BLaER1 (cell line): Measurements from ENCODE around the gene PHC1.

ENCODE experiments used
- H3K27ac ChIP-seq: shearing (Covaris generic); formaldehyde crosslinking; 2 replicates; pipeline ENCODE4 v1.8.1; 2022
- H3K27me3 ChIP-seq: shearing (Covaris generic); formaldehyde crosslinking; 2 replicates; pipeline ENCODE4 v1.8.1; 2022
- H3K36me3 ChIP-seq: shearing (Covaris generic); formaldehyde crosslinking; 2 replicates; pipeline ENCODE4 v1.8.1; 2022
- H3K4me1 ChIP-seq: shearing (Covaris generic); formaldehyde crosslinking; 2 replicates; pipeline ENCODE4 v1.8.1; 2022
- H3K4me2 ChIP-seq: shearing (Covaris generic); formaldehyde crosslinking; 2 replicates; pipeline ENCODE4 v1.8.1; 2022
- H3K4me3 ChIP-seq: shearing (Covaris generic); formaldehyde crosslinking; 2 replicates; pipeline ENCODE4 v1.8.1; 2022
- H3K9ac ChIP-seq: shearing (Covaris generic); formaldehyde crosslinking; 2 replicates; pipeline ENCODE4 v1.8.1; 2022
- H3K9me3 ChIP-seq: shearing (Covaris generic); formaldehyde crosslinking; 2 replicates; pipeline ENCODE4 v1.8.1; 2022
- H4K20me1 ChIP-seq: shearing (Covaris generic); formaldehyde crosslinking; 2 replicates; pipeline ENCODE4 v1.8.1; 2022
- Cebpa-rat ChIP-seq: shearing (Covaris generic); IDR thresholded peaks from 2 replicates; pipeline ENCODE4 v1.8.1; 2022

PHC1 gene

DNA sequence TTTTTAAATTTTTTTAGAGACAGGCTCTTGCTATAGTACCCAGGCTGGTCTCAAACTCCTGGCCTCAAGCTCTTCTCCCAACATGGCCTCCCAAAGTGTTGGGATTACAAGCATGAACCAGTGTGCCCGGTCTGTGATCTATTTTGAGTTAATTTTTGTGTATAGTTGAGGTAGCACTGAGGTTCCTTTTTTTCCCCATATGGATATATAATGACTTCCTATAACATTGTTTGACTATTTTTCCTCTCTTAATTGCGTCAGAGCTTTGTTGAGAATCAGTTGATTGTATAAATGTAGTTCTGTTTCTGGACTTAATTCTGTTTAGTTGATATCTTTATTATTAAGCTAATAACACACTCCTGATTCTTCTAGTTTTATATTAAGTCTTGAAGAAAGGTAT, 43.8 kb downstream of the PHC1 start:
- peaks cover 38% of the 10 kb centered on the region for H3K9me3 ChIP-seq
- no peaks in the 10 kb centered on the region for H3K27me3 ChIP-seq
- H3K9ac ChIP-seq, result no peak overlapping the region
- no peaks in the 10 kb centered on the region for H4K20me1 ChIP-seq
- no peak overlapping the region for H3K4me3 ChIP-seq
- no peak overlapping the region for H3K27ac ChIP-seq
- H3K4me1 ChIP-seq, result no peaks in the 10 kb centered on the region
- no peak for TF ChIP-seq Cebpa-rat
- H3K36me3 ChIP-seq, result peaks cover 37% of the 10 kb centered on the region
- H3K4me2 ChIP-seq, result no peak overlapping the region

DNA sequence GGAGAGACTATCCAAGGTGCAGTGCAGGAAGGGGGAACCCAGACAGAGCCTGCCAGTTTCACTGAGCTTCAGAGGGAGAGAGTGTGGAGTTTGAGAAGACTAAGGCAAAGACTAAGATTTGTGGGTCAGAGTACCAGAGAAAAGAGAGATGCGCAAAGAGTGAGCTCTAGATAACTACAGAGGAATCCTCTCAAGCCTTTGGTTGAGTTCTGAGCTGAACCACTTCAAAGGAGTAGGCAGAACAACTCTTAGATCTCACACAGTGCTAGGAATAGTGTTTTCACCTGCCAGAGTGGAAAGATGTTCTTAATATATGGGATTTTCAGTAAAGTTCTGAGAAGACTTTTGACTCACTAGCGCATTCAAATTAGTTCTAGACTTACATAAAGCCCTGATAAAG, 45.9 kb downstream of the PHC1 start:
- H3K27ac ChIP-seq, result no peak overlapping the region

GRCh38 chr12:8968761-8969160, 54.5 kb downstream of the PHC1 start:
- Histone ChIP-seq H4K20me1 (no peaks in the 10 kb centered on the region), H3K4me2 (no peak overlapping the region), H3K27me3 (no peaks in the 10 kb centered on the region), H3K36me3 (no peaks in the 10 kb centered on the region), H3K9ac (no peak overlapping the region), H3K27ac (no peak overlapping the region), H3K9me3 (peaks cover 32% of the 10 kb centered on the region), H3K4me1 (no peaks in the 10 kb centered on the region), H3K4me3 (no peak overlapping the region)
- TF ChIP-seq Cebpa-rat, result no peak

More for the DNA sequence above, 45.9 kb downstream of the PHC1 start:
- H4K20me1 ChIP-seq, result no peaks in the 10 kb centered on the region
- no peaks in the 10 kb centered on the region for H3K4me1 ChIP-seq
- peaks cover 17% of the 10 kb centered on the region for H3K9me3 ChIP-seq
- H3K4me3 ChIP-seq, result no peak overlapping the region
- no peak overlapping the region for H3K4me2 ChIP-seq
- peaks cover 21% of the 10 kb centered on the region for H3K36me3 ChIP-seq
- no peak for TF ChIP-seq Cebpa-rat
- no peak overlapping the region for H3K9ac ChIP-seq
- H3K27me3 ChIP-seq, result no peaks in the 10 kb centered on the region

DNA sequence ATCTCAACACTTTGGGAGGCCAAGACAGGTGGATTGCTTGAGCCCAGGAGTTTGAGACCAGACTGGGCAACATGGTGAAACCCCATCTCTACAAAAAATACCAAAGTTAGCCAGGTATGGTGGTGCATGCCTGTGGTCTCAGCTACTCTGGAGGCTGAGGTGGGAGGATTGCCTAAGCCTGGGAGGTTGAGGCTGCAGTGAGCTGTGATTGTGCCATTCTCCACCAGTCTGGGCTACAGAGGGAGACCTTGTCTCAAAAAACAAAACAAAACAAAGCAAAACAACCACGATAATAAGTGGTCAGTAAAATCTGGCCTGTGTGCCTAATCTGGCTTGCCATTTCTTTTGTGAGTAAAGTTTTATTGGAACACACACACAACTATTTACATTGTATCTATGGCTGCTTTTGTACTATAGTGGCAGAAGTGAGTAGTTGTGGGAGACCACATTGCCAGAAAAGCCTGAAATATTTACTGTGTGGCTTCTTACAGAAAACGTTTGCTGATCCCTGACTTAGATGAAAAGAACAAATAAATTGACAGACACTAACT, 55.6 kb downstream of the PHC1 start:
- H4K20me1 ChIP-seq, result no peaks in the 10 kb centered on the region
- H3K36me3 ChIP-seq, result no peaks in the 10 kb centered on the region
- H3K9me3 ChIP-seq, result peaks cover 32% of the 10 kb centered on the region
- no peak for TF ChIP-seq Cebpa-rat
- H3K4me3 ChIP-seq, result no peak overlapping the region
- H3K4me2 ChIP-seq, result no peak overlapping the region
- no peak overlapping the region for H3K27ac ChIP-seq
- no peaks in the 10 kb centered on the region for H3K4me1 ChIP-seq
- no peak overlapping the region for H3K9ac ChIP-seq
- no peaks in the 10 kb centered on the region for H3K27me3 ChIP-seq

GRCh38 chr12:8970432-8970831, 56.1 kb downstream of the PHC1 start:
- H3K9me3 ChIP-seq, result peaks cover 32% of the 10 kb centered on the region
- TF ChIP-seq Cebpa-rat, result no peak
- H4K20me1 ChIP-seq, result no peaks in the 10 kb centered on the region
- no peak overlapping the region for H3K4me3 ChIP-seq
- no peak overlapping the region for H3K27ac ChIP-seq
- H3K36me3 ChIP-seq, result no peaks in the 10 kb centered on the region
- no peak overlapping the region for H3K9ac ChIP-seq
- H3K4me2 ChIP-seq, result no peak overlapping the region
- H3K27me3 ChIP-seq, result no peaks in the 10 kb centered on the region
- H3K4me1 ChIP-seq, result no peaks in the 10 kb centered on the region

GRCh38 chr12:8980137-8980536, 65.8 kb downstream of the PHC1 start:
- Histone ChIP-seq H3K9me3 (peaks cover 26% of the 10 kb centered on the region), H3K36me3 (peaks cover 8% of the 10 kb centered on the region; the same call in 1 of the 2 replicates), H4K20me1 (no peaks in the 10 kb centered on the region), H3K4me3 (no peak overlapping the region), H3K9ac (no peak overlapping the region), H3K27me3 (no peaks in the 10 kb centered on the region), H3K4me2 (no peak overlapping the region), H3K27ac (no peak overlapping the region), H3K4me1 (no peaks in the 10 kb centered on the region)
- TF ChIP-seq Cebpa-rat, result no peak

DNA sequence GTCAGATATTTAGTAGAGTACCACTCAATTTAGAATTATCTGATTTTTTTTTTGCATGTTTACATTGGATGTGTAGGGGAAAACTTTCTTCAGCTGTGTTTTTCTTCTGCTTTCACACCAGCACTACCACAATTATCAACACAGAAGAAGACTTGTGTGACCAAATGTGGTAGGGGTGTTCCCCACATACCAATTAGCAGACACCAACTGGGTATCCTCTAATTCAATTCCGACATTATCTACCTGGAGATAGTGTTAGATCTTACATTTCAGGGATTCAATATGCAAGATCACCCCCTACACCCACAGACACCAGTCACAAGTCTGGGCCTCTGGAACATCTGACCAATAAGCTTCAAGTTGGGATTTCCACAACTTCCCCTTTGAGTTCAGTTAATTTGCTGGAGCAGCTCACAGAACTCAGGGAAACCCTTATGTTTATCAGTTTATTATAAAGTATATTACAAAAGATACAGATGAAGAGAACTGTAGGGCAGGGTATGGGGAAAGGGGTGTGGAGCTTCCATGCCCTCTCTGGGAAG, 71.0 kb downstream of the PHC1 start:
- Histone ChIP-seq H3K4me1 (peaks cover 12% of the 10 kb centered on the region), H3K9me3 (peaks cover 5% of the 10 kb centered on the region), H3K27ac (no peak overlapping the region), H4K20me1 (no peaks in the 10 kb centered on the region), H3K36me3 (0 out of 2 replicates have a peak, but pooled peaks cover 6% of the 10 kb centered on the region), H3K27me3 (no peaks in the 10 kb centered on the region), H3K4me2 (no peak overlapping the region), H3K9ac (no peak overlapping the region), H3K4me3 (no peak overlapping the region)
- TF ChIP-seq Cebpa-rat, result no peak

- Histone ChIP-seq H3K4me3 (no peak overlapping the region), H3K27me3 (no peaks in the 10 kb centered on the region), H3K9me3 (no peaks in the 10 kb centered on the region), H3K36me3 (no peaks in the 10 kb centered on the region), H4K20me1 (no peaks in the 10 kb centered on the region), H3K4me2 (no peak overlapping the region), H3K27ac (no peak overlapping the region), H3K9ac (no peak overlapping the region), H3K4me1 (peaks cover 12% of the 10 kb centered on the region)
- no peak for TF ChIP-seq Cebpa-rat
Measured at GRCh38 chr12:8987163-8987562, 72.9 kb downstream of the PHC1 start.

- no peak overlapping the region for H3K27ac ChIP-seq
- no peaks in the 10 kb centered on the region for H3K27me3 ChIP-seq
- no peaks in the 10 kb centered on the region for H3K9me3 ChIP-seq
- peaks cover 12% of the 10 kb centered on the region for H3K4me1 ChIP-seq
- H4K20me1 ChIP-seq, result no peaks in the 10 kb centered on the region
- no peak overlapping the region for H3K4me3 ChIP-seq
- H3K9ac ChIP-seq, result no peak overlapping the region
- no peaks in the 10 kb centered on the region for H3K36me3 ChIP-seq
- TF ChIP-seq Cebpa-rat, result no peak
- no peak overlapping the region for H3K4me2 ChIP-seq
Measured at GRCh38 chr12:8987685-8988084, 73.4 kb downstream of the PHC1 start.

DNA sequence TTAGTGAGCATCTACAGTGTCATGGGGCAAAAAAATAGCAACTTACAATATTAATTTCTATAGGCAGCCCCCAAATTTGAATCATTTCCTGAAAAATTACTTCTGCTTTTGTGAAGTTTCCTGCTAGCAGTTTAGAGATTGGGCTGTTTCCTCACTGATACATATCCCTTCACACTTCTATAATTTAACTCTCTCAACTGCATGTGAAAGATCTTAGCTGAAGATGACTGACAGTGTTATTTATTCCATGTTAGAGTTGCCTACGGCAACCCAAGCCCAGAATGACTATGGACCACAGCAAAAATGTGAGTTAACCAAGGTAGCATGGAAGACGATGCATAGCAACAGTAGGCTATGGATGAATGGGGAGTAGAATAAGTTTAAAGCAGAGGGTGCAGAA, 75.1 kb downstream of the PHC1 start, which contains the start of gene KLRG1:
Gene KLRG1 (plus strand): TSS at position 134 of the 400 bp plus-strand sequence. CDS start 90 bp downstream, at position 224.
- H3K4me1 ChIP-seq, result peaks cover 12% of the 10 kb centered on the region
- H3K4me3 ChIP-seq, result no peak within 1 kb of the TSS
- no peak within 1 kb of the TSS for H3K9ac ChIP-seq

More for the DNA sequence above, 75.1 kb downstream of the PHC1 start, which contains the start of gene KLRG1:
- H4K20me1 ChIP-seq, result no peaks in the 10 kb centered on the region
- no peak within 1 kb of the TSS for H3K27ac ChIP-seq
- TF ChIP-seq Cebpa-rat, result no peak
- no peaks in the 10 kb centered on the region for H3K27me3 ChIP-seq
- H3K9me3 ChIP-seq, result no peaks in the 10 kb centered on the region
- no peaks in the 10 kb centered on the region for H3K36me3 ChIP-seq
- peak within 1 kb of the TSS; percentile 37 for H3K4me2 ChIP-seq
